ENCODE data around the gene SELP. TPM values are rescaled to one million over a fixed set of nuclear protein-coding genes. Genes with fewer than 3 reads are reported as not detected.

SELP gene
- total RNA-seq, 1 experiment from 2014 or later = not detected

DNA sequence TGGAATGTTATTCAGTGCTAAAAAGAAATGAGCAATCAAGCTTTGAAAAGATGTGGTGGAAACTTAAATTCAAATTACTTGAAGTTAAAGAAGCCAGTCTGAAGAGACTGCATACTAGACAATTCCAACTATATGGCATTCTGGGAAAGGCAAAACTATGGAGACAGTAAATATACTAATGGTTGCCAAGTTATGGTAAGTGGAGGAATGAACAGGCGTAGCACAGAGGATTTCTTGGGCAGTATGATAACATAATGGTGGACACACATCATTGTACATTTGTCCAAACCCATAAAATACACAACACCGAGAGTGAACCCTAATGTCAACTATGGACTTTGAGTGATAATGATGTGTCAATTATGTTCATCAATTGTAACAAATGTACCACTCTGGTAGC, 21.1 kb upstream of the SELP start:
- ATAC-seq (no peak), DNase-seq (ENCODE audit: low read depth, low spot score) (no peak)
- H3K4me1 ChIP-seq (ENCODE audit: control insufficient read depth, insufficient read depth, low read length) = no peaks in the 10 kb centered on the region
- H3K9me3 ChIP-seq (ENCODE audit: control insufficient read depth, insufficient read depth, low read depth, low read length) = no peaks in the 10 kb centered on the region
- no peak overlapping the region for H3K27ac ChIP-seq (ENCODE audit: low read length)
- BruUV-seq (replicated peaks) = no TSS peak
- CTCF ChIA-PET = no interaction called here
- in situ Hi-C loops (cut with HindIII; ENCODE audit: low pct_unique_long_range_greater_than_20kb, low sequenced_read_pairs) (no loop called here), intact Hi-C loops (cut with micrococcal nuclease; ENCODE audit: unreplicated experiment) (no loop called here)
- no peak overlapping the region for H3K4me3 ChIP-seq (ENCODE audit: low read depth in 2 of 2, low read length in 2 of 2)
- H3K36me3 ChIP-seq (ENCODE audit: control insufficient read depth, insufficient read depth, low read length) = no peaks in the 10 kb centered on the region
- POLR2A ChIA-PET = no interaction called here
- TF ChIP-seq, protein P1, sequence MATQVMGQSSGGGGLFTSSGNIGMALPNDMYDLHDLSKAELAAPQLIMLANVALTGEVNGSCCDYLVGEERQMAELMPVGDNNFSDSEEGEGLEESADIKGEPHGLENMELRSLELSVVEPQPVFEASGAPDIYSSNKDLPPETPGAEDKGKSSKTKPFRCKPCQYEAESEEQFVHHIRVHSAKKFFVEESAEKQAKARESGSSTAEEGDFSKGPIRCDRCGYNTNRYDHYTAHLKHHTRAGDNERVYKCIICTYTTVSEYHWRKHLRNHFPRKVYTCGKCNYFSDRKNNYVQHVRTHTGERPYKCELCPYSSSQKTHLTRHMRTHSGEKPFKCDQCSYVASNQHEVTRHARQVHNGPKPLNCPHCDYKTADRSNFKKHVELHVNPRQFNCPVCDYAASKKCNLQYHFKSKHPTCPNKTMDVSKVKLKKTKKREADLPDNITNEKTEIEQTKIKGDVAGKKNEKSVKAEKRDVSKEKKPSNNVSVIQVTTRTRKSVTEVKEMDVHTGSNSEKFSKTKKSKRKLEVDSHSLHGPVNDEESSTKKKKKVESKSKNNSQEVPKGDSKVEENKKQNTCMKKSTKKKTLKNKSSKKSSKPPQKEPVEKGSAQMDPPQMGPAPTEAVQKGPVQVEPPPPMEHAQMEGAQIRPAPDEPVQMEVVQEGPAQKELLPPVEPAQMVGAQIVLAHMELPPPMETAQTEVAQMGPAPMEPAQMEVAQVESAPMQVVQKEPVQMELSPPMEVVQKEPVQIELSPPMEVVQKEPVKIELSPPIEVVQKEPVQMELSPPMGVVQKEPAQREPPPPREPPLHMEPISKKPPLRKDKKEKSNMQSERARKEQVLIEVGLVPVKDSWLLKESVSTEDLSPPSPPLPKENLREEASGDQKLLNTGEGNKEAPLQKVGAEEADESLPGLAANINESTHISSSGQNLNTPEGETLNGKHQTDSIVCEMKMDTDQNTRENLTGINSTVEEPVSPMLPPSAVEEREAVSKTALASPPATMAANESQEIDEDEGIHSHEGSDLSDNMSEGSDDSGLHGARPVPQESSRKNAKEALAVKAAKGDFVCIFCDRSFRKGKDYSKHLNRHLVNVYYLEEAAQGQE (IDR thresholded peaks at IDR 0.05; ENCODE audit: insufficient read depth in 1 of 2, low read depth in 2 of 2, low read length in 1 of 2) = no peak
- TF ChIP-seq TCF7L2 (IDR thresholded peaks at IDR 0.05; ENCODE audit: low read depth, low read length) (no peak), SIN3A (IDR thresholded peaks at IDR 0.05; ENCODE audit: borderline replicate concordance, insufficient read depth, low read depth, low read length) (no peak), POLR2AphosphoS5 (IDR thresholded peaks at IDR 0.05; ENCODE audit: low read depth, low read length) (no peak)
- TF ChIP-seq, protein P2, sequence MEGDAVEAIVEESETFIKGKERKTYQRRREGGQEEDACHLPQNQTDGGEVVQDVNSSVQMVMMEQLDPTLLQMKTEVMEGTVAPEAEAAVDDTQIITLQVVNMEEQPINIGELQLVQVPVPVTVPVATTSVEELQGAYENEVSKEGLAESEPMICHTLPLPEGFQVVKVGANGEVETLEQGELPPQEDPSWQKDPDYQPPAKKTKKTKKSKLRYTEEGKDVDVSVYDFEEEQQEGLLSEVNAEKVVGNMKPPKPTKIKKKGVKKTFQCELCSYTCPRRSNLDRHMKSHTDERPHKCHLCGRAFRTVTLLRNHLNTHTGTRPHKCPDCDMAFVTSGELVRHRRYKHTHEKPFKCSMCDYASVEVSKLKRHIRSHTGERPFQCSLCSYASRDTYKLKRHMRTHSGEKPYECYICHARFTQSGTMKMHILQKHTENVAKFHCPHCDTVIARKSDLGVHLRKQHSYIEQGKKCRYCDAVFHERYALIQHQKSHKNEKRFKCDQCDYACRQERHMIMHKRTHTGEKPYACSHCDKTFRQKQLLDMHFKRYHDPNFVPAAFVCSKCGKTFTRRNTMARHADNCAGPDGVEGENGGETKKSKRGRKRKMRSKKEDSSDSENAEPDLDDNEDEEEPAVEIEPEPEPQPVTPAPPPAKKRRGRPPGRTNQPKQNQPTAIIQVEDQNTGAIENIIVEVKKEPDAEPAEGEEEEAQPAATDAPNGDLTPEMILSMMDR (IDR thresholded peaks at IDR 0.05) = no peak
- H3K27me3 ChIP-seq (ENCODE audit: control insufficient read depth, insufficient read depth, low read length) = peaks cover 7% of the 10 kb centered on the region; the same call in 1 of the 2 replicates

DNA sequence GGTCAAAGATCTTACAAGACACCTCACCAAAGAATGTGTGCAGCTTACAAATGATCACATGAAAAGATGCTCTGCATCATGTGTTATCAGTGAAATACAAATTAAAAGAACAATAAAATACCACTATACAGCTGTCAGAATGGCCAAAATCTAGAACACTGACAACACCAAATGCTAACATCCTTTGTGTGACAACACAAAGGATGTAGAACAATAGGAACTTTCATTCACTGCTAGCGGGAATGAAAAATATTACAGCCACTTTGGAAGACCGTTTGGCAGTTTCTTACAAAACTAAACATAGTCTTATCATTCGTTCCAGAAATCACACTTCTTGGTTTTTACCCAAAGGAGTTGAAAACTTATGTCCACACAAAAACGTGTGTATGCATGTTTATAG, 20.6 kb upstream of the SELP start:
- Histone ChIP-seq H3K4me3 (ENCODE audit: low read depth in 2 of 2, low read length in 2 of 2) (no peak overlapping the region), H3K4me1 (ENCODE audit: control insufficient read depth, insufficient read depth, low read length) (no peaks in the 10 kb centered on the region), H3K36me3 (ENCODE audit: control insufficient read depth, insufficient read depth, low read length) (no peaks in the 10 kb centered on the region), H3K27ac (ENCODE audit: low read length) (no peak overlapping the region), H3K27me3 (ENCODE audit: control insufficient read depth, insufficient read depth, low read length) (peaks cover 7% of the 10 kb centered on the region; the same call in 1 of the 2 replicates), H3K9me3 (ENCODE audit: control insufficient read depth, insufficient read depth, low read depth, low read length) (no peaks in the 10 kb centered on the region)
- intact Hi-C loops (cut with micrococcal nuclease; ENCODE audit: unreplicated experiment) (no loop called here), in situ Hi-C loops (cut with HindIII; ENCODE audit: low pct_unique_long_range_greater_than_20kb, low sequenced_read_pairs) (no loop called here)
- DNase-seq (ENCODE audit: low read depth, low spot score) (no peak), ATAC-seq (no peak)
- TF ChIP-seq, protein P1 (IDR thresholded peaks at IDR 0.05; ENCODE audit: insufficient read depth in 1 of 2, low read depth in 2 of 2, low read length in 1 of 2) = no peak
- BruUV-seq (replicated peaks) = no TSS peak
- CTCF ChIA-PET = no interaction called here
- POLR2A ChIA-PET = no interaction called here

All from Panc1 (cell line).